Osteocyte (in vitro differentiated cells): ENCODE results near the gene ATG13. TPM values are rescaled to one million over a fixed set of nuclear protein-coding genes. Genes with fewer than 3 reads are reported as not detected.

Experiments
- DNase-seq: peaks from one replicate; pipeline ENCODE4 v3.0.0; 2021; ENCODE audit warnings: mixed read lengths; ENCODE audit not compliant: unreplicated experiment; ENCODE audit errors: extremely low spot score
- H3K27ac Mint-ChIP-seq: one replicate; pipeline ENCODE4 v1.8.0; 2021; ENCODE audit warnings: mild to moderate bottlenecking, mixed read lengths; ENCODE audit not compliant: unreplicated experiment
- H3K27me3 Mint-ChIP-seq: one replicate; pipeline ENCODE4 v1.8.0; 2021; ENCODE audit warnings: mixed read lengths; ENCODE audit not compliant: unreplicated experiment
- H3K36me3 Mint-ChIP-seq: one replicate; pipeline ENCODE4 v1.8.0; 2021; ENCODE audit warnings: mixed read lengths; ENCODE audit not compliant: unreplicated experiment
- H3K4me1 Mint-ChIP-seq: one replicate; pipeline ENCODE4 v1.8.0; 2021; ENCODE audit warnings: mixed read lengths; ENCODE audit not compliant: unreplicated experiment
- H3K4me3 Mint-ChIP-seq: one replicate; pipeline ENCODE4 v1.8.0; 2021; ENCODE audit warnings: mild to moderate bottlenecking, moderate library complexity, mixed read lengths; ENCODE audit not compliant: unreplicated experiment
- H3K9me3 Mint-ChIP-seq: one replicate; pipeline ENCODE4 v1.8.0; 2021; ENCODE audit warnings: mixed read lengths; ENCODE audit not compliant: unreplicated experiment
- CTCF ChIP-seq: fragments of 200-600 bp; sonication (generic); IDR thresholded peaks from 2 replicates; pipeline ENCODE4 v1.5.0; 2021; ENCODE audit warnings: antibody characterized with exemption, mild to moderate bottlenecking, moderate library complexity
- total RNA-seq: library from RNA; stranded (reverse); gene quantifications from 2 replicates; pipeline ENCODE4 v1.2.1, GENCODE V29; 2021

Gene ATG13
- total RNA-seq, 1 donor from 2014 or later, result 87.2 TPM

- H3K27ac Mint-ChIP-seq, result no peak overlapping the region
- H3K27me3 Mint-ChIP-seq, result no peaks in the 10 kb centered on the region
- no peak overlapping the region for H3K4me3 Mint-ChIP-seq
- H3K4me1 Mint-ChIP-seq, result no peaks in the 10 kb centered on the region
- no peak for TF ChIP-seq CTCF
- DNase-seq, result no peak
- peaks cover 6% of the 10 kb centered on the region for H3K36me3 Mint-ChIP-seq
- H3K9me3 Mint-ChIP-seq, result no peaks in the 10 kb centered on the region
Measured at GRCh38 chr11:46600194-46600960, 17.0 kb upstream of the ATG13 start.

DNA sequence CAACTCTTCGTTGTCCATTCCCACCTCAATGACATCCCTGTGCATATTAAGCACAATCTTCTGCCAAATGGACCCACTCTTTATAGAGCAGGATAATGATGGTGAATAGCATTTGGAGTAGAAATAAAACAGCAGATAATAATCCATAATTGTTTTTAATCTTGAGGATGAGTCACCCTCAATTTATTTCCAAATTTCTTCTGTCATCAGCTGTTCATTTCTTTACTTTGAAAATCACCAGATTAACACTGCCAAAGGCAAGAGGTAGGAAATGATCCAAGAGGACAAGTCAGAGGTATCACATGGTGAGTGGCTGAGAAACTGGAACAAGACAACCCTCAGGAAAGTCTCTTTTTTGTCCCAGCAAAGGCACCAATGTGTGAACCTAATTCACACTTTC is 16.2 kb upstream of the ATG13 start:
- Mint-ChIP-seq H3K4me3 (no peak overlapping the region), H3K9me3 (no peaks in the 10 kb centered on the region), H3K36me3 (peaks cover 6% of the 10 kb centered on the region), H3K27ac (no peak overlapping the region), H3K27me3 (no peaks in the 10 kb centered on the region), H3K4me1 (no peaks in the 10 kb centered on the region)
- no peak for TF ChIP-seq CTCF
- no peak for DNase-seq

DNA sequence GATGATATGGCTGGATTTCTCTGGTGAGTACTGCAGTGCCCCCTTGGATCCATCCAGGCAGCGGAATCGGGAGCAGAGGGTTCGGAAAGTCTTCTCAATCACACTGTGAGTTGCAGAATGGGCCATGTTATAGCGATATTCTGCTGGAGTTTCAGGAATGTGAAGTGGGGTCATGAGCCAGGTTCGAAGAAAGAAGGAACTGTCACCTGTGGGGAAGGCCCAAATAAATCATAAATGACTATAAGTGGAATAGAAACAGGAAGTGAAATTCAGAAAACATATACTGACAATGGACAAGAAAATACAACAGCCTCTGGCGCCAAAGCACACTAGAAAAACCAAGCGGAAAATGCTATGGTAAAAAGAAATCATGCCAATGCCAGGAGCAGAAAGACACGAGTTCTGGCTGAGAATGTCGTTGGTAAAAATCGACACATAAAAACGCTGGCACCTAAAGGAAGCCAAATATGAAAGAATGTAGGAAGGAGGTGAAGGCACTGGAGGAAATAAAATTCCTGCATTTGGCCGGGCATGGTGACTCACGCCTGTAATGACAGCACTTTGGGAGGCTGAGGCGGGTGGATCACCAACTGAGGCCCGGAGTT is 13.5 kb upstream of the ATG13 start:
- Mint-ChIP-seq H3K4me1 (no peaks in the 10 kb centered on the region), H3K27ac (no peak overlapping the region)
- TF ChIP-seq CTCF, result no peak

GRCh38 chr11:46604796-46605195 is 12.6 kb upstream of the ATG13 start:
- TF ChIP-seq CTCF, result no peak
- Mint-ChIP-seq H3K36me3 (peaks cover 3% of the 10 kb centered on the region), H3K4me1 (no peaks in the 10 kb centered on the region), H3K4me3 (no peak overlapping the region), H3K27ac (no peak overlapping the region), H3K9me3 (no peaks in the 10 kb centered on the region), H3K27me3 (no peaks in the 10 kb centered on the region)
- no peak for DNase-seq

More for the DNA sequence above, 13.5 kb upstream of the ATG13 start:
- H3K36me3 Mint-ChIP-seq, result peaks cover 3% of the 10 kb centered on the region
- no peaks in the 10 kb centered on the region for H3K27me3 Mint-ChIP-seq
- no peak for DNase-seq
- no peak overlapping the region for H3K4me3 Mint-ChIP-seq
- H3K9me3 Mint-ChIP-seq, result no peaks in the 10 kb centered on the region

GRCh38 chr11:46607516-46607915 is 9.8 kb upstream of the ATG13 start:
- Mint-ChIP-seq H3K9me3 (no peaks in the 10 kb centered on the region), H3K27me3 (no peaks in the 10 kb centered on the region), H3K36me3 (peaks cover 3% of the 10 kb centered on the region), H3K4me3 (no peak overlapping the region), H3K27ac (no peak overlapping the region), H3K4me1 (peaks cover 3% of the 10 kb centered on the region)
- no peak for DNase-seq
- TF ChIP-seq CTCF, result no peak
